Ovary (tissue), 3 donors: ENCODE results near the gene ZSCAN4.

Experiments
- CTCF ChIP-seq, 3 donors: fragments of 450-650 bp in 2 of 3; fragments of 200-600 bp in 1 of 3; IDR thresholded peaks; one replicate each; pipeline versions ENCODE4 v1.5.1 to v1.8.0; 2016 to 2022; ENCODE audit warnings: antibody characterized with exemption in 3 of 3, mild to moderate bottlenecking in 1 of 3
- EP300 ChIP-seq: sonication (generic); formaldehyde crosslinking; IDR thresholded peaks from one replicate; pipeline ENCODE4 v1.6.1; 2017; ENCODE audit warnings: antibody characterized with exemption
- POLR2A ChIP-seq: fragments of 450-650 bp; IDR thresholded peaks from one replicate; pipeline ENCODE4 v1.6.1; 2017; ENCODE audit warnings: antibody characterized with exemption, mild to moderate bottlenecking, moderate library complexity
- donor health status: DM: no; HTN: no; CAD: no.

DNA sequence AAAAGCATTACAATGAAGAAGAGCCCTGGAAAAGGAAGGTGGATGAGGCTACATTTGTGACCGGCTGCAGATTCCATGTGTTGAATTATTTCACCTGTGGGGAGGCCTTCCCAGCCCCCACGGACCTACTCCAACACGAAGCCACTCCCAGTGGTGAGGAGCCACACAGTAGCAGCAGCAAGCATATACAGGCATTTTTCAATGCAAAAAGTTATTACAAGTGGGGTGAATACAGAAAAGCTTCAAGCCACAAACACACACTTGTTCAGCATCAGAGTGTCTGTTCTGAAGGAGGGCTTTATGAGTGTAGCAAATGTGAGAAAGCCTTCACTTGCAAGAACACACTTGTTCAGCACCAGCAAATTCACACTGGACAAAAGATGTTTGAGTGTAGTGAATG lies 18.0 kb downstream of the ZSCAN4 start:
- TF ChIP-seq EP300 (no peak), CTCF (IDR thresholded peaks at IDR 0.05) (no peak), POLR2A (no peak)
